ENCODE data around the gene FHIP1B.
"Not testable (repeated sequence)": the region's sequence is repeated elsewhere in the genome, so short reads cannot be mapped to it uniquely, and the experiment has no call there.

The FHIP1B gene

DNA sequence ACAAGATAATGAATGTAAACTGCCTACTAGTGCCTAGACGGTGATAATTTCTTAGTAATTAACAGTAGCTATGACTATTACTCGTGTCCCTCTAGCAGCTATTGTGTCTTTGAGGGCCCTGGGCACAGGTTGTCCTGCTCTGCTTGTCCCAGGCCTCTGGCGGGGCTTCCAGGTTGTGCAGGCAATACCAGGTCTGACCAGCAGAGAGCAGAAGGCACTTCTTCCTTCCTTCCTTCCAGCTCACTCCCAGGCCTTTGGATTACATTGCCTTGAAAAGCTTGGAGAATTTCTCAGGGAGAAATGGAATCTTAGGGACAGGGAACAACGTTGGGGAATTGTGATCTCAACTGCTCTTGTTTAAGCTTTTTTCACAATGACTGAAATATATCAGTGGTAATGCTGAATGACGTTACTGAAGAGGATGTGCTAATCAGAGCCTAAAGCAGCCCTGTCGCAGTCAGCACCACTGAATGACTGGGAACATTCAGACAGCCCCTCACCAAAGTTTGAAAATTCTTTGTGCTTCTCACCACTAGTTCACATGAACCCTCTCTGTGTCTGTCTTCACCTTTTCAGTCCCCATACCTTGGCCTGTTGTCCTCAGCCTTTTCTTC lies 16.8 kb upstream of the FHIP1B start:
- peak; percentile 67 for DNase-seq
- ATAC-seq, result no peak
- no peaks in the 10 kb centered on the region for H3K9me3 Mint-ChIP-seq

DNA sequence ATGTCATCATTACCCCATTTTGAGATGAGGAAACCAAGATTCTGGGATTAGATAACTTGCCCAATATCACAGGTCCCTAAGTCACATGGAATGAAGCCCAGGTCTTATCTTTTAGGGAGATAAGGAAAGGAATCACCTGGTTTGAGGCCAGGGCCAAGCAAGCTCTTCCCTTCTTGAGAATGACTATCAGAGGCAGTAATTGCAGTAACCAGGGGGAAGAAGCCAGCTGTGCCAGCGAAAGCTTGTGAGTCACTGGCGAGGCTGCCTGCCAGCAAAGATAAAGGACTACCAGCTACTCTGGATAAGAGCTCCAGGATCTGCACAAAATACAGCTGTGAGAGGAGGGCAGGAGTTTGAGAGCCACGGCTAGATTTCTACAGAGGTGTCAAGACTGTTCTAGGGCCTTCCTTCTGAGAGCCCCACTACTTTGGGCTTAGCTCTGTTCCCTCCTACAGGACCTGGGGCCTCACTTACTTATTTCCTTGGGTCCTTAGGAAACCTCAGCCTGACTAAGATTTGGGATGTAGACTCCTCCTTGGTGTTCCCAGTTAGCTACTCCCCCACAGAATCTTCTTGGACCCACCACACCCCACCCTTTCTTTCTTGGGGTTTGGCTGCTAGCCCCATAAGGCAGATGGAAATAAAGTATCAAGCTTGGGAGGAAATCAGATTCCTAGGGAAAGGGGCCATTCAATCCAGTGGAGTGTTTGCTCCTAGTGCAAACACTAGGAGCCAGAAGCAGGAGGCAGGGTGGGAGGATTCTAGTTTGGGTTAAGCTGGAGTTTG lies 15.5 kb upstream of the FHIP1B start:
- no peaks in the 10 kb centered on the region for H3K36me3 Mint-ChIP-seq (ENCODE audit: low read depth)
- no peaks in the 10 kb centered on the region for H3K9me3 Mint-ChIP-seq
- ATAC-seq, result no peak

More for the DNA sequence above, 16.8 kb upstream of the FHIP1B start:
- H3K36me3 Mint-ChIP-seq (ENCODE audit: low read depth), result no peaks in the 10 kb centered on the region
- no peak overlapping the region for H3K27ac Mint-ChIP-seq
- H3K27me3 Mint-ChIP-seq, result no peaks in the 10 kb centered on the region
- H3K4me3 Mint-ChIP-seq, result no peak overlapping the region
- no peaks in the 10 kb centered on the region for H3K4me1 Mint-ChIP-seq

DNA sequence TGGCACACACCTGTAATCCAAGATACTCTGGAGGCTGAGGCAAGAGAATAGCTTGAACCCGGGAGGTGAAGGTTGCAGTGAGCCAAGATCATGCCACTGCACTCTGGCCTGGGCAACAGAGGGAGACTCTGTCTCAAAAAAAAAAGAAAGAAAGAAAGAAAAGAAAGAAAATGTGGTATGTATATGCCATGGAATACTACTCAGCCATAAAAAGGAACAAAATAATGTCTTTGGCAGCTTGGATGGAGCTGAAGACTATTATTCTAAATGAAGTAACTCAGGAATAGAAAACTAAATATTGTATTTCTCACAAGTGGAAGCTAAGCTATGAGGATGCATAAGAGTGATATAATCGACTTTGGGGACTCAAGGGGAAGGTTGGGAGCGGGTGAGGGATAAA lies 14.5 kb upstream of the FHIP1B start:
- not testable (repeated sequence) for H3K36me3 Mint-ChIP-seq (ENCODE audit: low read depth); H3K27ac Mint-ChIP-seq; H3K4me1 Mint-ChIP-seq; ATAC-seq; H3K4me3 Mint-ChIP-seq; H3K27me3 Mint-ChIP-seq; H3K9me3 Mint-ChIP-seq; DNase-seq

More for the DNA sequence above, 15.5 kb upstream of the FHIP1B start:
- no peak for DNase-seq
- Mint-ChIP-seq H3K4me3 (no peak overlapping the region), H3K27me3 (no peaks in the 10 kb centered on the region), H3K27ac (no peak overlapping the region), H3K4me1 (no peaks in the 10 kb centered on the region)

DNA sequence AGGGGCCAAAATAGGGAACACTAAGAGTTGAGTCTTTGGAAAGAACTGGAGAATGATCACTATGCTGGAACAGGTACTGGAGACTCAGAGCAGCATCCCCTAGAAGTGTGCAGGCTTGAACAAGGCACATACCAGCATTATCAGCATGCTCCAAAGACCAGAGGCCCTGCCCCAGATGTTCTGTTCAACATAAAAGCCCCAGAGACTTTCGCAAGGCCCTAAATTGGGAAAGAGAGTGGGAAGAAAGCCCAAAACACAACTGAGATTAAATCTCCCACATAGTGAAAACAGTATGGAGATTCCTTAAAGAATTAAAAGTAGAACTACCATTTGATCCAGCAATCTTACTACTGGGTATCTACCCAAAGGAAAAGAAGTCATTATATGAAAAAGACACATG lies 13.8 kb upstream of the FHIP1B start:
- Mint-ChIP-seq H3K4me1 (no peaks in the 10 kb centered on the region), H3K36me3 (ENCODE audit: low read depth) (no peaks in the 10 kb centered on the region), H3K27ac (no peak overlapping the region), H3K27me3 (no peaks in the 10 kb centered on the region), H3K9me3 (no peaks in the 10 kb centered on the region), H3K4me3 (no peak overlapping the region)
- no peak for ATAC-seq
- DNase-seq, result no peak

DNA sequence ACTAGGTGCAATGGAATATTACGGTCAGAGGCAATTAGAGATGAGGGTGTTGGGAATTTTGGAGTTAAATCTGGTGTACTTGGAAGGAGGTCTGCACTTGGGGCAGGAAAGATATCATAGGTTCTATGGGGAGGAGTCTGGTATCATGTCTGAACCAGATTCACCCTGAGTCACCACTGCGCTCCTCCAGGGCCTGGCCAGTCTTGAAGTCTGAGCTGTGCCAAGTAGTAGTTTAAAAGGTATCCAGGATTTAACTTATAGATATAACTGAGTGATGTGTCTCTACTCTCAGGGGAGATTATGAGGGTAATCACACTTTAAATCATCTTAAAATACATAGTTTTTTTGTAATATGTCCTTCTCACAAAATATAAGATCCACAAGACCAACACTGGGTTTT lies 11.1 kb upstream of the FHIP1B start:
- H3K4me1 Mint-ChIP-seq, result no peaks in the 10 kb centered on the region
- ATAC-seq (no peak), DNase-seq (no peak)
- H3K27ac Mint-ChIP-seq, result no peak overlapping the region
- H3K9me3 Mint-ChIP-seq, result no peaks in the 10 kb centered on the region
- peaks cover 2% of the 10 kb centered on the region for H3K27me3 Mint-ChIP-seq
- no peaks in the 10 kb centered on the region for H3K36me3 Mint-ChIP-seq (ENCODE audit: low read depth)
- no peak overlapping the region for H3K4me3 Mint-ChIP-seq

DNA sequence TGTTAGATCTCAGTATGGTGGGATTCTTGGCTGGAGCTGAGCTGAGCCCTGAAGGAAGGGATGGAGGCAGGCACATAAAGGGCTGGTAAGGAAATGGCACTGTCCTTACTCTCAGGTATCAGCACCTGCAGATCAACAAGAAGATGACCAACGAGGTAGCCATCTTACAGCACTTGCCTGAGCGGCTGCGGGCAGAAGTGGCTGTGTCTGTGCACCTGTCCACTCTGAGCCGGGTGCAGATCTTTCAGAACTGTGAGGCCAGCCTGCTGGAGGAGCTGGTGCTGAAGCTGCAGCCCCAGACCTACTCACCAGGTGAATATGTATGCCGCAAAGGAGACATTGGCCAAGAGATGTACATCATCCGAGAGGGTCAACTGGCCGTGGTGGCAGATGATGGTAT lies 6.9 kb upstream of the FHIP1B start:
- Mint-ChIP-seq H3K27me3 (peaks cover 4% of the 10 kb centered on the region), H3K4me3 (no peak overlapping the region), H3K27ac (no peak overlapping the region), H3K9me3 (no peaks in the 10 kb centered on the region), H3K36me3 (ENCODE audit: low read depth) (no peaks in the 10 kb centered on the region), H3K4me1 (no peaks in the 10 kb centered on the region)
- ATAC-seq (no peak), DNase-seq (no peak)

DNA sequence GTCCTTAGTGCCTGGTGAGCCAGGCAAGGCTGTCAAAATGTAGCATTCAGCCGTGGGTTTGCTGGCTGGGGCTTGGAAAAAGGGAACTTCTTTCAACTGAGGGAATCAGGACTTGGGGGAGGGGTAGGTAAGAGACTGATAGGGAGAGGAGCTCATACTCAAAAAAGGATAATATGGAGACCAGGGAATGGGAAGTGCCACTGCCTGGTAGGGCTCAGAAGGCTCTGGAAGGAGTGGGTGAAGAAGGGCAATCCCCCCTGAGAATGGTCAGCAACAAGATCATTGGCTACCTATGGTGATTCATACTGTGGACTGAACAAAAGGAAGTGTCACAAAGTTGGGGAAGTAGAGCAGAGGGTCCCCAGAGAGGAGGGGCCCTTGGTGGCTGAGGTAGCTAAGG lies 6.3 kb upstream of the FHIP1B start:
- ATAC-seq (no peak), DNase-seq (no peak)
- Mint-ChIP-seq H3K27ac (no peak overlapping the region), H3K9me3 (no peaks in the 10 kb centered on the region), H3K4me3 (no peak overlapping the region), H3K36me3 (ENCODE audit: low read depth) (no peaks in the 10 kb centered on the region), H3K4me1 (no peaks in the 10 kb centered on the region), H3K27me3 (peaks cover 4% of the 10 kb centered on the region)

DNA sequence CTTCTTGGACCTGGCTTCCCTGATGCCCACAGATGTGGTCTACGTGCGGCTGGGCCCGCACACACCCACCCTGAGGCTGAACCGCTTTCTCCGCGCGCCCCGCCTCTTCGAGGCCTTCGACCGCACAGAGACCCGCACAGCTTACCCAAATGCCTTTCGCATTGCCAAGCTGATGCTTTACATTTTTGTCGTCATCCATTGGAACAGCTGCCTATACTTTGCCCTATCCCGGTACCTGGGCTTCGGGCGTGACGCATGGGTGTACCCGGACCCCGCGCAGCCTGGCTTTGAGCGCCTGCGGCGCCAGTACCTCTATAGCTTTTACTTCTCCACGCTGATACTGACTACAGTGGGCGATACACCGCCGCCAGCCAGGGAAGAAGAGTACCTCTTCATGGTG lies 5.7 kb upstream of the FHIP1B start:
- DNase-seq (no peak), ATAC-seq (no peak)
- no peak overlapping the region for H3K27ac Mint-ChIP-seq
- no peaks in the 10 kb centered on the region for H3K9me3 Mint-ChIP-seq
- peaks cover 3% of the 10 kb centered on the region for H3K4me1 Mint-ChIP-seq
- no peak overlapping the region for H3K4me3 Mint-ChIP-seq
- peaks cover 4% of the 10 kb centered on the region for H3K27me3 Mint-ChIP-seq
- H3K36me3 Mint-ChIP-seq (ENCODE audit: low read depth), result no peaks in the 10 kb centered on the region

DNA sequence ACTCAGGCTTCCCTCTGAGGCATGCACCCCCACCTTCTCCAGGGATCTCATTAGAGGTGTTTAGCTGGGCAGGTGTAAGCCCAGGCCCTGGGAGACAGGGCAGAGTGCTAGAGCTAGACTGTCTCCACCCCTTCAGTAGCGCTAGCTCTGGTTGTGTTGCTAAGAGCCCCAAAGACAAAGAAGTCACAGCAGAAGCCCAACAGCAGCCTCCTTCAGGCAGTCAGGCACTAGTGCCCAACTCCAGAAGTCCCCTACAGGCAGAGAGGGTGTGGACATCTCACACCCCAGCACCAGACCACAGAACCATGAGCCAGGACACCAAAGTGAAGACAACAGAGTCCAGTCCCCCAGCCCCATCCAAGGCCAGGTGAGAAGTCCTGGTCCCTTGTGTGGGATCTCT lies 4.5 kb upstream of the FHIP1B start, which contains the start of gene CNGA4:
TSS of gene CNGA4 (plus strand) at position 188 of the 400 bp plus-strand sequence. CDS start at position 306, 118 bp downstream.
- ATAC-seq (no peak), DNase-seq (no peak)
- Mint-ChIP-seq H3K4me1 (peaks cover 10% of the 10 kb centered on the region), H3K36me3 (ENCODE audit: low read depth) (no peaks in the 10 kb centered on the region), H3K4me3 (no peak within 1 kb of the TSS), H3K27me3 (peaks cover 4% of the 10 kb centered on the region), H3K27ac (no peak within 1 kb of the TSS), H3K9me3 (no peaks in the 10 kb centered on the region)

DNA sequence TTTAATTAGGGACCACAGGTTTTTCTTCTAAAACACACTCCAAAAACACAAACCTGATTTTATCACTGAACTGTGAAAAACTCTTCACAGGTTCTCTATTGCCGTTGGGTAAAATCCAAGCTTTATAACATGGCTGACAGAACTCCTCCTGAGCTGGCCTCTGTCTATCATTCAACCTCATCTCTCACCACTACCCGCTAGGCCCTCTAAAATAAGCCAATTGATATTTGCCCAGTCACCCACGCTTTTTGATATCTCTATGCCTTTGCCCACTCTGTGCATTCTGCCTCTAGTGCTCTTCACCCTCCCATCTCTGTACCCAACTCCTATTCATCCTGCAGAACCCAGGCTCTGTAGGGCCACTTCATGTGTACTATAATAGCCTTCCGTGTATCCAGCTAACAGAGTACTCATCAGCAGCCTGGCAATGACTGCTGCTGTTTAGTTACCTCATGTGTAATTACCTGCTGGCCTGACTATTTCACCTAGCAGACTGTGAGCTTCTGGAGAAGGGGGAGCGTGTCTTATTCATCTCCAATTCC lies 3.4 kb upstream of the FHIP1B start:
- Mint-ChIP-seq H3K4me1 (peaks cover 20% of the 10 kb centered on the region), H3K4me3 (no peak overlapping the region), H3K27ac (no peak overlapping the region), H3K9me3 (no peaks in the 10 kb centered on the region), H3K27me3 (peaks cover 4% of the 10 kb centered on the region), H3K36me3 (ENCODE audit: low read depth) (no peaks in the 10 kb centered on the region)
- no peak for ATAC-seq
- DNase-seq, result no peak

DNA sequence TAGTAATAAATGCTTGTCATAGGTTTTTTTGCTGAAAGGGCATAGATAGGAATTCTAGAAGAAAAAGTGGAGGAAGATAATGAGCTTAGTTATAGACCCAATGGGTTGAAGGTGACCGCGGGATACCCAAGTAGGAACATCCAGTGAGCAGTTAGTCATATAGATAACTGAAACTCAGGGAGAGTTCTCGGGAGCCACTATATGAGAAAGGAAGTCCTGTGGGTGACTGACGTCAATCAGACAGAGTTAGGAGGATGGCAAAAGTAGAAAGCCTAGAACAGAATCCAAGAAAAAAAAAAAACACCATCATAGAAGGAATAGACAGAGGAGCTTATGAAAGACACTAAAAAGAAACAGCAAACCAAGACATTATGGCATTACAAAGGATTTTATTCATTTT lies 2.8 kb upstream of the FHIP1B start:
- H3K36me3 Mint-ChIP-seq (ENCODE audit: low read depth), result no peaks in the 10 kb centered on the region
- H3K27ac Mint-ChIP-seq, result no peak overlapping the region
- ATAC-seq, result no peak

DNA sequence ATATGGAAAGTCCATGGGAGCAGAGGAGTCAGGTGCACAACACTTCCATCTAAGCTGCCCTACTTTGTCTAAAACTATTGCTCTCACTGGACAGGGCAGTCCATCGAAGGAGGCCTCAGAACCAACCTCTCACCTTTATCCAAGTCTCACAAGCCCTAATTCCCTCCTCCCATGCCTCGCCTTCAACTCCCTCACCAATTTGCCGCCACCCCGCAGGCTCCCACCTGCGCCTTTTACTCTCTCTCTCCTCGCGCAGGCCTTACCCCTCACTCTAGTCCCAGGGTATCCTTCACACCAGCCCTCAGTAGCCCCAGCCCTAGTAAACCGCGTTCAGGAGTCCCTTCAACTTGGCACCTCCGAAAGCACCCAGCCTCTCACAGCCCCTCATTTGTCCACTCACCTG lies 451 bp downstream of the FHIP1B start:
- H3K27me3 Mint-ChIP-seq, result no peaks in the 10 kb centered on the region
- H3K27ac Mint-ChIP-seq, result peak overlapping the region; percentile 88
- peaks cover 46% of the 10 kb centered on the region for H3K4me1 Mint-ChIP-seq
- H3K4me3 Mint-ChIP-seq, result peak overlapping the region; percentile 93
- H3K9me3 Mint-ChIP-seq, result no peaks in the 10 kb centered on the region
- DNase-seq (no peak), ATAC-seq (no peak)
- H3K36me3 Mint-ChIP-seq (ENCODE audit: low read depth), result no peaks in the 10 kb centered on the region

More for the DNA sequence above, 2.8 kb upstream of the FHIP1B start:
- Mint-ChIP-seq H3K9me3 (no peaks in the 10 kb centered on the region), H3K4me1 (peaks cover 21% of the 10 kb centered on the region), H3K27me3 (peaks cover 4% of the 10 kb centered on the region), H3K4me3 (no peak overlapping the region)
- no peak for DNase-seq

DNA sequence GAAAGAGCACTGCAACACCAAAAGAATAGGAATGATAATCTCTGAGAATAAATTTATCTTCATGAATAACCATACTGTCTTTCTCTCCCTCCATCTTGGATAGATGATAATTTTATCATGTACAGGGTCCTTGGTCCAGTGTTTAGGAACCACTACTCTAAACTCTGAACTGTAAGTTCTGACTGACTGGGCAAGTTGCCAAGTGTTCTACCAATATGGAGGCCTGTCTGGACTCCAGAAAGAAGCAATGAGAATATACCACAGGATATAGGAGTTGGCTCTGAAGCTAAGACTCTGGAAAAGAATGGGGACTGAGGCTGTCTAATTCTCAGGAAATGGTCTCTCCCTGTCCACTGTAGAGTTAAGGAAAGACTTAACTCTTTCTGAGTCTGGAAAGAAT lies 1.5 kb downstream of the FHIP1B start:
- ATAC-seq (no peak), DNase-seq (no peak)
- no peaks in the 10 kb centered on the region for H3K27me3 Mint-ChIP-seq
- H3K27ac Mint-ChIP-seq, result no peak overlapping the region
- H3K9me3 Mint-ChIP-seq, result no peaks in the 10 kb centered on the region
- no peaks in the 10 kb centered on the region for H3K36me3 Mint-ChIP-seq (ENCODE audit: low read depth)
- peaks cover 52% of the 10 kb centered on the region for H3K4me1 Mint-ChIP-seq
- H3K4me3 Mint-ChIP-seq, result peak overlapping the region; percentile 48

DNA sequence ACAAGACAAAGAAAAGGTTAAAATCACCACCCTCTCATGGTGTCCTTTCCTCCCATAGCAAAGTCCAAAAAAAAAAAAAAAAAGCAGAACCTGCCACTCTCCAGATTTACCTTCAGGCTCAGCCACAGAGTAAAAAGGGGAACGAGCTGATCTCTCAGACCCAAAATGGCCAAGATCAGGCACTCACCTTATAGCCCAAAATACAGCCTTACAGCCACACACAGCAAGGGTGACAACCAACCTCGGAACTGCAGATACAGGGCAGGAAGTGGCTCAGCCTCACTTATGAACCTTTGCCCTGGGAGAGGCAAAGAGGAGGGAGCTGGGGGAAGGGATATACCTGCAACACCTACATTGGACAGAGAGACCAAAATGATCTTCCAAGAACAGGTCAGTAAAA lies 4.5 kb downstream of the FHIP1B start:
- peaks cover 57% of the 10 kb centered on the region for H3K4me1 Mint-ChIP-seq

DNA sequence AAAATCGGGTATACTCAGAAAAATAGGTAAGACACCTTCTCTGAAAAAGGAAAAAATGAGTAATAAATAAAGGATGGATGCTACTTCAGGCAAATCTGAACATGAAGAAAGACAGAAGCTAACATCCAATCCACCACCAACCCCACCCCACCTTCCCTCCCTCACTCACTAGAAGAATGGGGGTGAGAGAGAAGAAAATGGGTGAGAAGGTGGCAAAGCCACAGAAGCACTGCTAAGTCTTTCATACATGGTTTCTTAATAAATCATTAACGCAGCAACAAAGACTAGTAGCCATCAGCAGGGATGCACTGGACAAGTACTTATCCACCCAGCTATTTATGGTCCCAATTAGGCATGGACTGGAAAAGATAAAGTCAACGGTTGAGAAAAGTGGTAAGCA lies 5.9 kb downstream of the FHIP1B start:
- Mint-ChIP-seq H3K4me3 (no peak overlapping the region), H3K27me3 (no peaks in the 10 kb centered on the region), H3K27ac (no peak overlapping the region), H3K36me3 (ENCODE audit: low read depth) (peaks cover 4% of the 10 kb centered on the region), H3K9me3 (no peaks in the 10 kb centered on the region), H3K4me1 (peaks cover 48% of the 10 kb centered on the region)
- no peak for ATAC-seq
- DNase-seq, result no peak

More for the DNA sequence above, 4.5 kb downstream of the FHIP1B start:
- Mint-ChIP-seq H3K4me3 (no peak overlapping the region), H3K9me3 (no peaks in the 10 kb centered on the region), H3K27me3 (no peaks in the 10 kb centered on the region), H3K36me3 (ENCODE audit: low read depth) (peaks cover 4% of the 10 kb centered on the region), H3K27ac (no peak overlapping the region)
- no peak for ATAC-seq
- DNase-seq, result no peak

Data from activated naive CD8-positive, alpha-beta T cell treated with anti-CD3 and anti-CD28 coated beads, Interleukin-2, amount 50 U/mL, for 24 hours (primary cell).